ENCODE data around the gene EDC3.
"Not testable (repeated sequence)": the region's sequence is repeated elsewhere in the genome, so short reads cannot be mapped to it uniquely, and the experiment has no call there.

Gene EDC3

DNA sequence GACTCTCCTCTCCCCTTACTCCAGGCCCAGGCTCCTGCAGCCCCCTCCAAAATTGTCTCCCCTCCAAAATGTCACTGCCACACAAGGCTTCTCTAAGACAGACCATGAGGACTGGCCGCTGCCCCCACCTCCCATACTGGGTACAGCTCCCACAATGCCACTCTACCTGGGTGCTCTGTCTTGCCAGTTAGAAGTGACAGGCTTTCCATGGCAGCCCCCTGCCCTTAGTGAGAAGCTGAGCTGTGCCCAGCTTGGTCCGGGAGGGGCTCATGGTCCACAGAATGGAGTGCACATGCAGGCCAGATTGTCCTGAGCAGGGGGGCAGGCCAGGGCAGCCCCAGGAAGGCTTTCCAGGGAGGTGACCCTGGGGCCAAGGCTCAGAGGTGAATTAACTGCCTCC lies 83.1 kb downstream of the EDC3 start:
- no peak for DNase-seq

DNA sequence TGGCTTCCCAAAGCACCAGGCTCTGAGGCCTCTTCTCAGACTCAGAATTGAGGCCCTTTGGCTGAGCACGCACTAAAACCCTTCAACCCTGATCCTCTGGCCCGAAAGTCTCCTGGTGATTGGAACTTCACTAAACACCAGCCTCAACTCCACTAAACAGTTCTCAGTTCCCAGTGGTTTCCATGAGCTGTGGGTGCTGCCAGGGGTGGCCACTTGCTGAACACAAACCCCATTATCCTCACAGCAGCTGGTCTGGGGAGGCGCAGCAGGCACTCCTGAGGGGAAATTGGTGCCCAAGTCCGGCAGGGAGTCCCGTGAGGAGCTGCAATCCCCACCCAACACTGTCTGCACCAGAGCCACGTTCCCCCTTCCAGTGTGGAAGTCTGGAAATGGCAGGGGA lies 84.0 kb downstream of the EDC3 start:
- no peak for DNase-seq

GRCh38 chr15:74611341-74611740 lies 84.5 kb downstream of the EDC3 start:
- DNase-seq, result no peak

- DNase-seq, result no peak
Observed at GRCh38 chr15:74610302-74610951, 85.4 kb downstream of the EDC3 start.

DNA sequence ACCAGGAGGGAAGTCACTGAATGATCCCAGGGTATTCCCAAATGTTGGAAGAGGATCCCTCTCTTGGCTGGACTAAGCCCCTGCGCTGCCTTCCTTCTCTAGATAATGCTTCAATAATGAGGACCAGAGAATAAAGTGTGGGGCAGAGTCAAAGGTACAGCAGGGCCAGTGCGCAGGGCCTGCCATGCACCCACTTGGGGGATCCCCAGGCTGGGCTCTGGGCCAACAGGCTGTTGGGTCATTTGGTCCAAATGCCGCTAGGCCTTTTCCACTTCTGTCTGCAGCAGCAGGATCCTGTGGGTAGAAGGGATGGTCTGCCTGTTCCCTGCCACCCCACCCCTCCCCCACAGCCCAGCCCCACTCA lies 85.9 kb downstream of the EDC3 start:
- no peak for DNase-seq

DNA sequence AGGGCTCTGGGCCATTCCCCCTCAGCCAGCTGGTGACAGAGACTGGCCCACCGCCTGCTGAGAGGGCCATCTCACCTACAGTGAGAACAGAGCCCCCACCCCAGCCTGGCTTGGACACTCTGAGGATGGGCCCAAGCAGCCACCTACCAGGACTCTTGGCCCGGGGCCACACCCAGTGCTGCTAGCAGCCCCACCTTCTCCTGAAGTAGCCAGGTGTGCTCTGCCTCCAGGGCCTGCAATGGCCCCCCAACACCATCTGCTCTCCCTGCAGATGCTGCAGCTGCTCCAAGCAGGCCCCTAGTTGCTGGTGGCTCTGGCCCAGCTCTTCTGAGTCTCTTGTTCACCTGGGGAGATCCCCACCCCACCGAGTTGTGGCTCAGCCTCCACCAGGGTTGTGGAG lies 87.0 kb downstream of the EDC3 start:
- no peak for DNase-seq

- no peak for DNase-seq
Observed at GRCh38 chr15:74605795-74606150, 90.1 kb downstream of the EDC3 start.

- DNase-seq, result peak in 1 of 56 donors; percentile 32
Observed at GRCh38 chr15:74604983-74605794, 90.6 kb downstream of the EDC3 start.

DNA sequence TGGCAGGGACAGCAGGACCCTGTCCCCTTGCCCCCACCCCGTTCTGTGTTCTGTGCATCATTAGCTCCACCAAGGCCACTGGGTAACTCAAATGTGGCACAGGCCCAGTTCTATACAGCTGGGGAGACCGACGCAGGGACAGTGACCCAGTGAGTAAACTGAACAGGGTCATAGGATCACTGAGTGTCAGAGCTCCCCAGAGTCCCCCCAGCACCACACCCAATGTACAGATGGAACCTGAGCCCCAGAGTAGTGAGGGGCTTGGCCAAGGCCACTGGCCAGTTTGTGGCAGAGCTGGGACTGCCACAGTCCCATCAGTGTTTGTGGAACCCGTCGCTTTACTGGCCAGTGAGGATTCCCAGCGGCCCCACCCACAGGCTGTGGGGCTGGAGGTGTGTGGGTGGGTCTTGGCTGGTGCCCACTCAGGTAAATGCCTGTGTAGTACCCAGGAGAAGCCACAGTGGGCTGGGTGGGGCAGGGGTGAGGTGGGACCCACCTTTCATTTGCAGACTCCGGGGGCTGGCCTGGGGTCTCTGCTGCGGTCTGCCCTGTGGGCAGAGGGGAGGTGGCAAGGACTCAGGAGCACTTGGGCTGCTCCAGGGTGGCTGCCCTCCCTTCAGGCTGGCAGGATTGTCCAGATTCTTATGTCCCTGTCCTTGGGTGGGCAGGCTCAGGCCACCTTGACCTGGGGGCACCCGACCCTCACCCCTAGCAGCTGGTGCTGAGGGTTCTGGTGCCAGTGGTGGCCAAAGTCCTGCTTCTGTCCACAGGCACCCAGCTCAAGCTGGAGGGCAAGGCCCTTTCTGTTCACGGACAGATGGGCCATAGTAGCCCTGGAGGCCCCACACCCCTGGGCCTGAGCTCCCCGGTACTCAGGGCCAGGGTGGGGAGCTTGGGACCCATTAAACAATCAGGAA lies 91.8 kb downstream of the EDC3 start:
- no peak for DNase-seq

DNA sequence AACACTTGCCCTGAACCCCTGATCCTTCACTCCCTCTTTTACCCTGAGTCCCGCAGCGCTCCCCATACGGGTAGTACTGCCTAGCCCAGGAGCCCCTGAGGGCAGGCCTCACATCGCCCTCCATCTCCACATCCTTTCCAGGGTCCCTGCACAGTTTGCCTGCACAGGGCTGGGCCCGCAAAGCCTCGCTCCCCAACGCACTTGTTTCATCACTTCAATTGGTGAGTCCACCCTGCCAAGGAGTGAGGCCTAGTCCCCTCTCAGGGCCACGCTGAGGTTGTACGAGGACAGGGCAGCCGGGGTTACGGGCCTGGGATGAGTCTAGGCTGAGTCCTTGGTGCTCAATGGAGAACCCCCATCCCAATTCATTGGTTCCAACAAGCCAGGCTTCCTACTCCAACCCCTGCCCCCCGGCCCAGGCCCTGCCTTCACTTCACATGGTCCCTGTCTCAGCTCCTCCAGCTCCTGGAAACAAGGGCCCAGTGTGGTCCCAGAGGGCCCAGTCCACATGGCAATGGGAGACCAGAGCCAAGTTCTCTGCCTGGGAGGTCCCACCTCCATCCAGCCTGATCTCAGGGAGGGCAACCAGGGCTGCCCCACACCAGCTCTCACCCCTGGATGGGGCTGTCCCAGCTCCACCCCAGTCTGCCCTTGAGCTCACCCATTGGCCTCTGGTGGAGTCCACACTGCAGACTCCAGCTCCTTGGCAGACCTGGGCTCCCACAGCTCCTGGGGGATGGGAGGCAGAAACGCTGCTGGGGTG lies 92.6 kb downstream of the EDC3 start:
- no peak for DNase-seq

- DNase-seq, result no peak
Observed at GRCh38 chr15:74599156-74599555, 96.7 kb downstream of the EDC3 start.

DNA sequence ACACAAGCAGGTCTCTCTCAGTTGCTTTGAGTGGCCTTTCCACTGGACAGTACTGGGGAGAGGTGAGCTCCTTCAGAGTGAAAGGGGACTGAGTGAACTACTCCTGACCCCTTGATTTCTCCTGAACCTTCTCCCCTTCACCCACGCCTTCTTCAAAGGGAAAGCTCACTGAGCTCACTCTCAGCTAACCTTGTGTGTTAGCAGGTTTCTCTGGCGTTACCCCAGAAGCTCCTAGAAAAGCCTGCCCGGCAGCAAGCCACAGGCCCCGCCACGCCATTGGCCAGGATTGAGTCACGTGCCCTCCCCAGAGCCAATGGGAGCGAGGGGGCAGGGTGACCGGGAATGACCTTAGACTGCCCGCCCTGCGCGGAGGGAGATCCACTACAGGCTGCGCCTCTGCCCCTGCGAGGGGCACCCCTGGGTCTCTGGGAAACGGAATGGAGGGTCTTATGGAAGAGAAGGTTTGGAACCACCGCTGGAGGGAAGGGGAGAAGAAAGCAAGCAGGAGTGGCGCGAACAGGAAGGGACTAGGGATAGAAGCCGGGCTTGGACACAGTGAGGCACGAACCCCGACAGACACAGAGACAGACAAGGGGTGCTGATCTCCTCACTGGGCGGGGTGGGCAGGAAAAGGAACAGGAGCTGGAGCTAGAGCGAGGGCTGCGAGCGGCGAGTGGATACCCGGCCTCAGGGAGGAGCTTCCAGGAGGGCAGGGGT lies 97.5 kb downstream of the EDC3 start:
- peak; percentile 59 to 97 (median 91) for DNase-seq

GRCh38 chr15:74597146-74597705 lies 98.6 kb downstream of the EDC3 start:
- not testable (repeated sequence) for DNase-seq

- DNase-seq, result not testable (repeated sequence)
Observed at GRCh38 chr15:74596736-74597135, 99.1 kb downstream of the EDC3 start.

DNA sequence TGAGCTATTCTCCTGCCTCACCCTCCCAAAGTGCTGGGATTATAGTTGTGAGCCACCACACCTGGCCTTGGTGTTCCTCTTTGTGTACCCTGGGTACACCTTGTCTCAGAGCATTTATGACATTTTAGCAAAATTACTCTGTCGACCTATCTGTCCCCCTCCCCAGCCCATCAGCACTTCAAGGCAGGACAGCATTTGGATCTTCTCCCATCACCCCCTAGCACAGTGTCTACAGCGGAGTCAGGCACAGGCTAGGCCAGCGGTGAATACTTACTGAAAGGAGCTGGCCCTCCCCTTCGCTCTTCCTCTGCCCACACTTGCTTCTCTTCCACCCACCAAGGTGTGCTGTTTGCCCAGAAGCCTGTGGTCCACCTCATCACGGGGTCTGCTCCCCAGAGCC lies 100.6 kb downstream of the EDC3 start:
- DNase-seq, result no peak

GRCh38 chr15:74594455-74594854 lies 101.4 kb downstream of the EDC3 start:
- no peak for DNase-seq

DNA sequence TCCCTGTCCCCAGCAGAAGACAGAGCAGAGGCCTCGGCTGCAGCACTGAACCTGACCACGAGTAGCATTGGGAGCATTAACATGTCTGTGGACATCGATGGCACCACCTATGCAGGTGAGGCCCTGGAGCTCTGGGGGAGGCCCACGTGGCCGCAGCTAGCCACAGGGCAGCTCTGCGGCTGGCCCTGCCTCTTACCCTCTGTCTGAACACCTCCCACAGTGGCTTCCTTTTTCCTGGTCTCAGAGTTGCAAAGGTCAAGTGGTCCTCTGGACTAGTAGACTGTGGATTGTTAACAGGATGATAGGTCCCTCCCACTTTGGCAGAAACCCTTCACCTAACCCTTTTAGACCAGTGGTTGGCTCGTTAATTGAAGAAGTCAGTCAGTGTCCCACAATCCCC lies 102.7 kb downstream of the EDC3 start:
- DNase-seq, result no peak

DNA sequence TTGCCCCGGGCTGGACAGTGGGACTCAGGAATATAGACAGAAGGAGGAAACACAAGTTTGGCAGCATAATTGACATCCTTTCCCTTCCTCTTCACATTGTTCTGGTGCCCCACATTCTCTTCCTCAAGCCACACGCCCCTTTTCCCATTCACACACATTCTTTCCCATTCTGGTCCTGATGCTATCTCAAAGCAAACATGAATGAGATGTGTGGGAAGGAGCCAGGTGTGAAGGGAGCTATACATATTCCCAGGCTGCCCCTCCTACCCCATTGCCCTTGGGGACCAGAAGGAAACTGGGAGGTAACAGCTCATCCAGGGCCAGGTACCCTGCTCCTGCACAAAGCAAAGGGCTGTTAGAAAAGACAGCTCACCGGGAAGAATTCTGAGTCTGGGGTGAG lies 103.6 kb downstream of the EDC3 start:
- DNase-seq, result no peak

- DNase-seq, result no peak
Observed at GRCh38 chr15:74589826-74590225, 106.0 kb downstream of the EDC3 start.

GRCh38 chr15:74585857-74586256 lies 110.0 kb downstream of the EDC3 start:
- no peak for DNase-seq
